Stimulated activated CD8-positive, alpha-beta memory T cell treated with anti-CD3 and anti-CD28 coated beads, Interleukin-12 subunit alpha, Interleukin-12 subunit beta, amount 100 ng/mL, for 1 hour (primary cell): Measurements from ENCODE around the gene ZBTB6.
A peak's percentile ranks its signal among the peaks of the same experiment; 100 is the strongest.

Source experiments
- DNase-seq: peaks from one replicate; pipeline ENCODE4 v3.0.0-alpha.2; 2020; ENCODE audit warnings: low read depth

Gene ZBTB6, protein sequence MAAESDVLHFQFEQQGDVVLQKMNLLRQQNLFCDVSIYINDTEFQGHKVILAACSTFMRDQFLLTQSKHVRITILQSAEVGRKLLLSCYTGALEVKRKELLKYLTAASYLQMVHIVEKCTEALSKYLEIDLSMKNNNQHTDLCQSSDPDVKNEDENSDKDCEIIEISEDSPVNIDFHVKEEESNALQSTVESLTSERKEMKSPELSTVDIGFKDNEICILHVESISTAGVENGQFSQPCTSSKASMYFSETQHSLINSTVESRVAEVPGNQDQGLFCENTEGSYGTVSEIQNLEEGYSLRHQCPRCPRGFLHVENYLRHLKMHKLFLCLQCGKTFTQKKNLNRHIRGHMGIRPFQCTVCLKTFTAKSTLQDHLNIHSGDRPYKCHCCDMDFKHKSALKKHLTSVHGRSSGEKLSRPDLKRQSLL

DNA sequence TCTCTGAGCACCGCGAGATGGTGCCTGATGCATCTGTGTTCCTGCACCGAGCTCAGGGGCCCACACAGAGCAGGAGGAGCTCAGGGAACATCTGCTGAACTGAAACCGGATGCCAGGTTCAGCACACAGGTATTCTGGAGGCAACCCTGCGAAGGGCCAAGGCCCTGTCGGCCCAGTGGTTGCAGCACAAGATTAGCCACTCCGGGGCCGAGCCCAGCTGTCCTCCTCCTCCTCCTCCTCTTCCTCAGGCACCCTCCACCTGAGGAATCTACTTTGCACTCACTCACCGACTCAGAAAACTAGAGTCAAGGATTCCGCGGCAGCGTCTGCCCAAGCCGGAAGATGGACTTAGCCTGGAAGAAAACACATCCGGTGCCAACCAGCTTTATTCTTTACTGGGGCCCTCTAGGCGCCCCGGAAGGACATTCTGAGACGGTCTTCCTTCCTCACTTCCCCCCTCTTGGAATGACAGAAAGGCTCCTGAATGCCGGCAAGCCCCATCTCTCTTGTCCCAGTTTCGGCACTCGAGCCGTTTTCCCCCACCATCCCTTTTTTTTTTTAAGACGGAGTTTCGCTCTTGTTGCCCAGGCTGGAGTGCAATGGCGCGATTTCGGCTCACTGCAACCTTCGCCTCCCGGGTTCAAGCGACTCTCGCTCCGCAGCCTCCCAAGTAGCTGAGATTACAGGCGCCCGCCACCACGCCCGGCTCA lies at the start of gene ZBTB6:
Gene ZBTB6 (minus strand): TSS at position 360 of the 710 bp plus-strand sequence. CDS start 1,251 bp downstream, outside the sequence.
- peak; percentile 48 for DNase-seq

DNA sequence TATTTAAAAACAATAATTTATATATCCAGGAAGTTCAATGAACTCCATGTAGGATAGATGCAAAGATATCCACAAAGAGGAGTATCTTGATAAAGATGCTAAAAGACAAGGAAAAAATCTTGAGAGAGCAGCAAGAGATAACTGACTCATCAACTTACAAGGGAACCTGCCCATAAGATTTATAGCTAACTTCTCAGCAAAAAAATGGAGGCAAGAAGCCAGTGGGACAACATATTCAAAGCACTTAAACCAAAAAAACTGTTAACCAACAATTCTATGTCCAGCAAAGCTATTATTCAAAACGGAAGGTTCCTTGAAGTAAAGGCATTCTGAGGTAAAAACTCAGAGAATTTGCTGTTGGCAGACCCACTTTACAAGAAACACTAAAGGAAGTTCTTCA lies 48.0 kb upstream of the ZBTB6 start:
- DNase-seq: no peak

- DNase-seq: no peak
Measured at GRCh38 chr9:122955961-122956360, 42.8 kb upstream of the ZBTB6 start.

DNA sequence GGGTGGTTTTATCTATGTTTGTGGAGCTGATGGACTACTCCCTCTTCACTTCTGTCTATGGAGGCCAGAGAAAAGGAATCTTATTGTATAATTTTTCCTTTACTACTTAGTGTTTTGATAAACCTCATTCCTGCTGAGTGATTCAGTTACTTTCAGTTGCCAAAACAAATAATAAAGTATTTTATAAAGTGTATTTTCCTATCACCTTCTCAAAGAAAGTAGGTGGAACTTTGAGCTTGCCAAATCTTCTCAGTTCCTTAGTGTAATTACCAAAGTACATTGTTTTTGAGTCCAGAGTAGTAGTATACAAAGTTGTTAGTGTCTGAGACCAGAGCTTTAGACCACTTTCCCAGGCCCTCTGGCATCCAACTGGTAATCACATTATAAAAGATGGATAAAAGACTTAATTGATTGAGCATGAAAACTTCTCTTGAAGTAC lies 41.1 kb upstream of the ZBTB6 start:
- no peak for DNase-seq

DNA sequence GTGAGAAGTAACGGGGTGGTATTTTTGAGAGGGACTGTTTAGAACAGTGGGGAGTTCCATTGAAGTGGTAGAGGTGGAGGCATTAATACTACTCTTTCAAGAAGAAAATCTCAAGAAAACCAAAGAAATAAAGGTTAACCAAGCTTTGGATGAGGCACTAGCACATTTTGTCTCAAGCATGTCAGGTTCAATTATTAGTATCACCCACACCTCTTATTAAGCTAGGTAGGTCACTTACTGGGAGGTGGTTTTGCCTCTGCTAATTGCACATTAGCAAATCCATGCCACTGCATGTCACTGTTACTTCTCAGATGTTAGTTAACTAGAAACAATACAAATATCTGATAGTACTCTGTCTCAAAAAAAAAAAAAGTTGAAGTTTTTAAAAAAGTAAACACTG lies 37.9 kb upstream of the ZBTB6 start:
- DNase-seq: no peak

GRCh38 chr9:122950263-122950662 lies 37.1 kb upstream of the ZBTB6 start:
- no peak for DNase-seq

DNA sequence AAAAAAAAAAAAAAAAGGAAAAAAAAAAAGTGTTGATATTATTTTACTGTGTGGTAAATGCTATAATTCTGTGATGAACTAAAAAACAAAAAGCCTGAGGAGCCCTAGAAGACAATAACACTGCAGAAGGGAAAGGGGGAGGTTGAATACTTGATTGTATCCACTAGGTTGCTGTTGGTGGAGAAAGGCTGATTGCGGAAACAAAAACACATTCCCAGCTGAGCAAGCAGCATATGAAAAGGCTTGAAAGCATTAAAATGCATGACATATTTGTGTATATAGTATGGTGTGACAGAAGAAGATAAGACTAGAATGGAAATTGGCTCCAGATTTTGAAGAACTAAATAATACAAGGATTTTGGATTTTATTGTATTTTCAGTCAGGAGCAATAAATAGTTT lies 36.6 kb upstream of the ZBTB6 start:
- DNase-seq: no peak

- DNase-seq: no peak
Measured at GRCh38 chr9:122948313-122948712, 35.2 kb upstream of the ZBTB6 start.

DNA sequence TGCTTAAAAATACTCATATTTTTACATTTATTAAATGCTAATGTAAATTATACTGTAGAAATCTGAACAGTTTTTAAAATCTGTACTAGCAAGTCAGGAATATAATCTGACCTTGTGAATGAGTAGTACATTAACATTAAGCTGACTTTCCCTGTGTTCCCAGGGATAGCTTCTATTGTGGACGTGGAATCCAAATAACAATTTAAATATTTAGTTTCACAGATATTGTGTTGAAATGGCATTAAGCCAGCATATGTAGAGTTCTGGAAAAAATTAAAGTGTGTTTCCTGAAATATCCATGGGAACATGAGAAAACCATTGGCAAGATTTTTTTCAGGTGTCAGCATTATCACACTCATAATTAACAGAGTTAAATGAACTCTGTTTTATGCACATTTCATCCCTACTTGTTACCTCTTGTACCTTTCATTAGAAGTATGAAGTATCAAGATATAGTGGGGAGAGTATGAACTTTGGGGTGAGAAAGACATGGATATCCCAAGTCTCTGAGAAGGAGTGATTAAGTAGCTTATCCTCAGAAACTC lies 33.4 kb upstream of the ZBTB6 start:
- no peak for DNase-seq

- DNase-seq: no peak
Measured at GRCh38 chr9:122944960-122945888, 32.1 kb upstream of the ZBTB6 start.

- no peak for DNase-seq
Measured at GRCh38 chr9:122941582-122942234, 28.6 kb upstream of the ZBTB6 start.

GRCh38 chr9:122940749-122941581 lies 27.8 kb upstream of the ZBTB6 start, which contains the start of gene RABGAP1:
RABGAP1 (plus strand) TSS chr9:122941020; CDS start chr9:122957060, 16,040 bp downstream.
- peak; percentile 98 for DNase-seq

DNA sequence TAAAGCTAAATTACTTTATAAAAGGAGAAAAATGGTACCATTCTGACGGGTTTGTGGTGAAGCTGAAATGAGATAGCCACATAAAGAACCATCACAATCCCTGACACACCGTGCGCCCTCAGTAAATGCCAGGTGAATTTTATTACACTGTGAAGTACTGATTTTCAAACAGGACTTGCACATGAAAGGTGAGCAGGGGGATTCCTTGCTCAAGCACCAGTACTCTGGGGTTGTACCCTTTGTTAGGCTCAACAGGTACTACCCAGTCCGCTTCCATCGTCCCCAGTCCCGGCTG lies 27.3 kb upstream of the ZBTB6 start:
- DNase-seq: no peak

DNA sequence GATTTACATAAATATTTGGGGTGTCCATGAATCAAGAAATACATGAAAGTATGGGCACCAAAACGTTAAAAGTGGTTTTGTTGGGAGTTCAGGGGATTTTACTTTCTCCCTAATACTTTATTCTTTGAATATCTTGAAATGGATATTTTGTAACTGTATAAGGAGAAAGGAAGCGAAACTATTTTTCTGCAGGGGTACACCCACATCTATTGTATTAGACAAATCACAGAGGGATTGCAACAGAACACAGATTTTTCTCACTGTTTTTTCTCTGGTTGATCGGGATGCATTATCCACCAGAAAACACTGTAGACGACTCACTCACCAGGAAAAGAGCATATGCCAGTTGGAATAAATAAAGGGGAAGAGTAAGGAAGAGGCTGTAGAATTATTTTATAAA lies 26.5 kb upstream of the ZBTB6 start:
- DNase-seq: no peak

GRCh38 chr9:122936883-122937282 lies 23.8 kb upstream of the ZBTB6 start:
- no peak for DNase-seq

- DNase-seq: no peak
Measured at GRCh38 chr9:122936464-122936863, 23.3 kb upstream of the ZBTB6 start.

GRCh38 chr9:122931226-122932121 lies 18.4 kb upstream of the ZBTB6 start, which contains the start of gene ZBTB26:
ZBTB26 (minus strand) TSS chr9:122931512; CDS start chr9:122919934, 11,578 bp downstream.
- DNase-seq: peak; percentile 85

DNA sequence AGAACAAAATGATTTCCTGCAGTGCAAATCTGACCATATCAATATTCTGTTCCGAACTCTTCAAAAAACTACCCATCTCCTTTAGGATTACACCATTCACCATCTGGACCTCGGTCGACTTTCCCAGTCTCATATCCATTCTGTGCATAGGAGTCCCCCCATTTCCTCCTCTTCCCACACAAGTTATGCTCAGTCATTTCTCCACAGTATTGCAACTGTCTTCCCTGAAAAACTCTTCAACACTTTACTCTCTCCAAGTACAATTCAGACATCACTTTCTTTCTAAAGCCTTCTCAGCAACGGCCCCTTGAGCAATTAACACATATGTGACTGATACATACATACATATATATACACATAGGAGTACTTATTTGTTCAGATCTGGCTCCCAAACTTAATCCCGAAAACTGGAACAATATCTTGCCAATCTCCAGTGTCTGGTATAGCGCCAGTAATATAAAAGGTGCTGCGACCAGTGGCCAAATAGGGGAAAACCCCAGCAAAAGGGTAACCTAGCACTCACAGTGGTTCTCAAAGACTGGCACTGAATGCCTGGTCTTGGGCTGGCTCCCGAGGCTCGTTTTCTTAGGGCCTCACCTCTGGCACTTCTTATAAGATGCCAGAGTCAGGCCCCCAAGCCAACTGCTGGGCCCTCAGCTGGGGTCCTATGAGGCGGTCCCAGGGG lies 17.6 kb upstream of the ZBTB6 start:
- no peak for DNase-seq
